COLO668 (cell line): ENCODE measurements around the gene CREB5.
"Not testable (repeated sequence)": the region's sequence is repeated elsewhere in the genome, so short reads cannot be mapped to it uniquely, and the experiment has no call there.

Experiments used
- DNase-seq: peaks from one replicate; lab custom pipeline; 2025; ENCODE audit not compliant: unreplicated experiment; lab: John Stamatoyannopoulos, UW

Gene CREB5

GRCh38 chr7:28800150-28800549 lies 387.8 kb downstream of the CREB5 start:
- DNase-seq, result no peak

GRCh38 chr7:28802450-28802849 lies 390.1 kb downstream of the CREB5 start:
- no peak for DNase-seq

DNA sequence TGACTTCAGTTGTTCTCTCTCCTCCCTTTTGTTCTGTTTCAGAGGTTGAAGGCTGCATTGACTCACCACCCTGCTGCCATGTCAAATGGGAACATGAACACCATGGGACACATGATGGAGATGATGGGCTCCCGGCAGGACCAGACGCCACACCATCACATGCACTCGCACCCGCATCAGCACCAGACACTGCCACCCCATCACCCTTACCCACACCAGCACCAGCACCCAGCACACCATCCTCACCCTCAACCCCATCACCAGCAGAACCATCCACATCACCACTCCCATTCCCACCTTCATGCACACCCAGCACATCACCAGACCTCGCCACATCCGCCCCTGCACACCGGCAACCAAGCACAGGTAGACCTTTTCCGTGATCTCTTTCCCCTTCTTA lies 391.8 kb downstream of the CREB5 start:
- no peak for DNase-seq

- DNase-seq, result no peak
These were observed 392.7 kb downstream of the CREB5 start for GRCh38 chr7:28804990-28805389.

GRCh38 chr7:28806841-28807240 lies 394.5 kb downstream of the CREB5 start:
- DNase-seq, result no peak

DNA sequence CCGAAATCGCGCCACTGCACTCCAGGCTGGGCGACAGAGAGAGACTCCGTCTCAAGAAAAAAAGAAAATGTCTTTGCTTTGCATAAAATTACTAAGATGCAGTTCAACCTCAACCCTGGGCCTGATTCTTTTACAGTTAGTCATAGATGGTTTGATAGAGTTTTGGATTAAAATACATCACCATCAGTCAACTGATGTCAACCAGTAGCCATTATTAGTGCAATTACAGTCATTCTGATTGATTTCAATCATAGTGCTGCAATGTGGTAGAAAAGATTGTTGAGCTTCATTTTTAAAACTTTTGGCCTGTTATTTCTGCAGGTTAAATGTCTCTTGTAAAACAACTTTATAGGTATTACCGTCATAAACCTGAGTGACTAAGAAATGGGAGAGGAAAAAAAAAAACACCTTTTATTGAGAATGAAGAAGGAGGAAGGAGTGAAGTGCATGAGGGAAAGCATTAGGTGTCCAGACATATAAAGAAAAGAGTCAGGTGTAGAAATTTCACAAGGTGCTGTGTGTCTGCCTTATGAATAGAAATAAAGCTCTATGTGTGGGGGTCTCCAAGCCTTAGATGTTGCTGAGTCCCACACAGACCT lies 395.2 kb downstream of the CREB5 start:
- DNase-seq, result no peak

DNA sequence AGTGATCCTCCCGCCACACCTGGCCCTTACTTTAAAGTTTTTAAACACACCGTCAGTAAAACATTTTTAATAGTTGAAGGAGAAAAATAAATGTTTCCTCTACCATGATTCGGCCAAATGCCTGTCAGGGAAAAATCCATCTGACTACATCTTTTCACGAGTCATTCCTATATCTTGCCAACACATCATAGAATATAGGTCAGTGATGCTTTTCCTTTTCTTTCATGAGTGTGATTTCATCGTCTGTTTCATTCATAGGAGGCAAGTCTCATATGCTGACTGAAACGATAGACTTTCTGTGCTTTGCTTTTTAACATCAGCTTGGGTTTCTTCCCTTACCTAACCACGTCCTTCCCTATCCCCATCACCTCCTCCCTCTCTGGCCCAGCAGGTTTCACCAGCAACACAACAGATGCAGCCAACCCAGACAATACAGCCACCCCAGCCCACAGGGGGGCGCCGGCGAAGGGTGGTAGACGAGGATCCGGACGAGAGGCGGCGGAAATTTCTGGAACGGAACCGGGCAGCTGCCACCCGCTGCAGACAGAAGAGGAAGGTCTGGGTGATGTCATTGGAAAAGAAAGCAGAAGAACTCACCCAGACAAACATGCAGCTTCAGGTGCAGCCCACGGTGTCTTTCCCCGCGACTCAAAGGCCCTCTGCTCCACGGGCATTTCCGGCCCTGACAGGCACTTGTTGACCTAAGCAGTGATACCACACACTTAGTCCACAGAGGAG lies 396.6 kb downstream of the CREB5 start:
- no peak for DNase-seq

DNA sequence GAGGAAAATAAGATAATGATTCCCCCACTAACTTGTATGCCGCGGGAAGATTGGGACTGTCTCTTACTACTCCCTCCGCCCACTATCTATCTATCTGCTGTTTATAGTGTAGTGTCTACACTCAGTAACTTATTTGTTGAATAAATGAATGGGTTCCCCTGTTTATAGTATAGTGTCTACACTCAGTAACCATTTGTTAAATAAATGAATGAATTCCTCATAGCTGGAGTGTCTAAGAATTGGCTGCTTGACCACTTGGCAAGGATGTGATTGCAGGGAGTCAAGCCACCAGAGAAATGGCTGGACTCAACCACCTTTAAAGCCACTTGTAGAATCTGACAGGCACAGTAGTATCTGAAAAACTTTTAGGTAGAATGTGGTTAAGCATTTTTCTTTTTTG lies 398.7 kb downstream of the CREB5 start:
- no peak for DNase-seq

GRCh38 chr7:28811701-28812430 lies 399.5 kb downstream of the CREB5 start:
- no peak for DNase-seq

- DNase-seq, result no peak
These were observed 400.3 kb downstream of the CREB5 start for GRCh38 chr7:28812616-28813015.

DNA sequence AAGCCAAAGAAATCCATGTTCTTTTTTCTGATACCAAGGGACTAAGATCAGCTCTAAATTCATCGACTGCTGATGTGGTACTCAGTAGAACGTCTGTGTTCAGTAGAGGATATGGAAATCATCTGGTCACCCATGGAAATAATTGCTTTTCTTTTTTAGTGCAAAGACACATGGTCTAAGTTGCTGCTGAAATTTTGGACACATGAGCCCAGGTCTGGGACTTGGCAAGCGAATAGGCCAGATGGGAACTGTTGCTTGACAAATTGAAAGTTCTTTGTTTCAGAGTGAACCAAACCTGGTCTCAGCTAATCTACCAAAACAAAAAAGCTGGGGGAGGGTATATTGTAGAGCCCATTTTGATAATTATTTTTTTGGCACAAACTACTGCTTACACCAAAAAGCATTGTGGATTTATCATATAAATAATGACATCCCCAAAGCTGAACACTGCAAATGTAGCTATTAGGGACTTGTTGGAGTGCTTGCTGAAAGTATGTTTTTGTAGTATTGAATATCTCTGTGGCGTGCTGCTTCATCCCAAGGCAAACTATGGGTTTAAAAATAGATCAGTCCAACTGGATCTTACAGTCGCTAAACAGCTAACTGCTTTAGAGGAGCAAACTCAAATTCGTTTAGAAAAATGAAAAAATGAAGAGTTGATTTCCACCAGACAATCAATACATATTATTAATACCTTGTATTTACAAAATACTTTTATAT lies 401.1 kb downstream of the CREB5 start:
- DNase-seq, result no peak

GRCh38 chr7:28815369-28815927 lies 403.1 kb downstream of the CREB5 start:
- DNase-seq, result no peak

- DNase-seq, result no peak
These were observed 403.6 kb downstream of the CREB5 start for GRCh38 chr7:28815928-28816373.

DNA sequence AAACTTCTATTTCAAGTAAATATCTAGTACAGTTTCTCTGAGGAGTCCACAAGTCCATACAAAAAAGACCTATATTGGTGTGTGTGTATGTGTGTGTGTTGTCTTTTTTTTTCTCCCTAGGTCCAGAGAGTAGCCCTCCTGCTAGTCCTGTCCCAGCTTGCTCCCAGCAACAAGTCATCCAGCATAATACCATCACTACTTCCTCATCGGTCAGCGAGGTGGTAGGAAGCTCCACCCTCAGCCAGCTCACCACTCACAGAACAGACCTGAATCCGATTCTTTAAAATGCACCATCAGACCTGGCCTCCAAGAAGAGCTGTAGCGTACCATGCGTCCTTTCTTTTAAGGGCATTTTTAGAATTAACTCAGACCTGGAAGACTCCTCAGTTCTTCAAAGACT lies 406.7 kb downstream of the CREB5 start:
- no peak for DNase-seq

GRCh38 chr7:28823582-28823981 lies 411.3 kb downstream of the CREB5 start:
- DNase-seq, result no peak

DNA sequence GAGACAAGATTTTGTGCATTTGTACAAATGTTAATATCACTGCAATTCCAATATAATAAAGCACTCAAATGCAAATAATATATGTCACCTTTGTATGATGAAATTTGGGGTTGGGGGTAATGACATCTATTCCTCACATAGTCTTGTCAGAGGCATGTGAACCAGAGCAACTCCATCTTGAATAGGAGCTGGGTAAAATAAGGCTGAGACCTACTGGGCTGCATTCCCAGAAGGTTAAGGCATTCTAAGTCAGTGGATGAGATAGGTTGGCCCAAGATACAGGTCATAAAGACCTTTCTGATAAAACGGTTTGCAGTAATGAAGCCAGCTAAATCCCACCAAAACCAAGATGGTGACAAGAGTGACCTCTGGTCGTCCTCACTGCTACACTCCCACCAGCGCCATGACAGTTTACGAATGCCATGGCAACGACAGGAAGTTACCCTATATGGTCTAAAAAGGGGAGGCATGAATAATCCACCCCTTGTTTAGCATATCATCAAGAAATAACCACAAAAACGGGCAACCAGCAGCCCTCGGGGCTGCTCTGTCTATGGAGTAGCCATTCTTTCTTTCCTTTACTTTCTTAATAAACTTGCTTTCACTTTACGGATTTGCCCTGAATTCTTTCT lies 413.6 kb downstream of the CREB5 start:
- DNase-seq, result not testable (repeated sequence)

- DNase-seq, result no peak
These were observed 418.5 kb downstream of the CREB5 start for GRCh38 chr7:28830846-28831245.

DNA sequence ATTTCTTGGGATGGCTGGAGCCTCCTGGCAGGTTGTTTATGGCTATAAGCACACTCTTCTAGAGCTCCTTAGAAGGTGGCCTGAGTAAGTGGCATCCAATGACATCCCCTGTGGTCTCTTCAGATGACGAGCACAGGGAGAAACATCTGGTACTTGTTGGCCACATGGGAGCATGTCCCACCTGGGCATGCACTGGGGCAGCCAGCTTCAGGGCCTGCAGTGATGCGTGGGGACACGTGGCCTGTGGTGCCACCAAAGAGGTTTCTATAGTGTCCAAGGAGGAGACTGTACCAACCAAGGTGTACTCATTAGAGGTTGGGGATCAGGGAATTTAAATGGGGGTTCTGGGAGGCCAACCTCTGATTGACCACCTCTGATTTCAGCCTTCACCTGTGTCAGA lies 420.4 kb downstream of the CREB5 start:
- no peak for DNase-seq

DNA sequence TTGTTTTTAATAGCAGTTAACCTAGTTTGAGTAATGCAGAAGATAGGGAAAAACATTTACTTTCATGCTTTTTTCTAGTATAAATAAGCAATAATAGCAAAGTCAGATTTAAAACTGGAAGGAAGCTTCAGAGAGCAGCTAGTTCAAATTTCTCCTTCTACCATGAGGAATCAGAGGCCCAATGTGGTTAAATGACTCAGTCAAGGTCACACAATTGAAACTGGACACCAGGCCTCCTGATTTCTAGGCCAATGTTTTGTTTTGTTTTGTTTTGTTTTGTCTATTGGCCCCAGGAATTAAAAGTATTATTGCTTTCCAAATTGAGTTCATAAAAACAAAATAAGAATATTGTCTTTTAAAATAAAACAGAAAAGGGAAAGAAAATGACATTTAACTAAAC lies 423.5 kb downstream of the CREB5 start:
- no peak for DNase-seq

DNA sequence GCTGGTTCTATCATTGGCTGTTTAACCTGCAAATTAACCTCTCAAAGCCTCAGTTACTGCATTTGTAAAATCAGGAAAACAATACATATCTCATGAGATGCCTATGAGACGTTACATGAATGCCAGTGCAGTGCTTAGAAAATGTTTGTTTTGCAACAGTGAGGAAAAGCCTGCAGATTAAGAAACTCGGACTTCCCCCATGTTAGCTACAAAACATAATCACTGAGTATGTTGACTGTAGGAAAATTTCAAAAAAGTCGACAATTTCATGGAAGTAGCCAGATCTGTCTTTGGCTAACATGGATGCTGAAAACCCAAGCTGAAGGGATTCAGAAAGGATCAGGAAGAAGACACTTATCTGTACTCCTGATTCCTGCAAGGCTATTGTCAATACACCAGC lies 424.4 kb downstream of the CREB5 start:
- no peak for DNase-seq

- DNase-seq, result no peak
These were observed 424.9 kb downstream of the CREB5 start for GRCh38 chr7:28837216-28837615.
